A673 (cell line): ENCODE measurements around the gene MSRB1. TPM values are rescaled to one million over a fixed set of nuclear protein-coding genes. Genes with fewer than 3 reads are reported as not detected.
A peak's percentile ranks its signal among the peaks of the same experiment; 100 is the strongest.

Experiments used
- BruUV-seq: library from RNA; stranded (reverse); fragments of 400-500 nt; replicated peaks from 2 replicates; lab custom pipeline; 2021; lab: Mats Ljungman, UMichigan
- CTCF ChIA-PET: fragments of 300-600 bp; sonication (Branson Sonifier 250); formaldehyde crosslinking; loops from one replicate; lab custom pipeline; 2022; ENCODE audit warnings: antibody characterized with exemption; lab: Charles Lee
- POLR2A ChIA-PET: fragments of 300-600 bp; sonication (Branson Sonifier 250); formaldehyde crosslinking; loops from one replicate; lab custom pipeline; 2022; ENCODE audit warnings: antibody characterized with exemption; ENCODE audit not compliant: low non-redundant PET; lab: Charles Lee
- DNase-seq: peaks from one replicate; pipeline ENCODE4 v3.0.0-alpha.2; 2015; ENCODE audit warnings: low spot score
- H3K27ac ChIP-seq: fragments of 200-600 bp; sonication (generic); 2 replicates; pipeline ENCODE4 v1.5.1; 2016; ENCODE audit warnings: mixed run types, low read depth, mild to moderate bottlenecking, mixed read lengths, antibody characterized with exemption, low read length; ENCODE audit not compliant: poor library complexity, severe bottlenecking
- H3K27me3 ChIP-seq: fragments of 200-600 bp; sonication (generic); replicated peaks from 2 replicates; pipeline ENCODE4 v1.6.1; 2017; ENCODE audit warnings: mixed run types, low read depth, mild to moderate bottlenecking, mixed read lengths, antibody characterized with exemption, low read length; ENCODE audit not compliant: insufficient read depth, poor library complexity
- H3K36me3 ChIP-seq: fragments of 200-600 bp; sonication (generic); 2 replicates; pipeline ENCODE4 v1.6.1; 2016; ENCODE audit warnings: mixed run types, mild to moderate bottlenecking, mixed read lengths, antibody characterized with exemption, low read length; ENCODE audit not compliant: insufficient read depth, poor library complexity, severe bottlenecking
- H3K4me1 ChIP-seq: fragments of 200-600 bp; sonication (generic); 2 replicates; pipeline ENCODE4 v1.6.1; 2017; ENCODE audit warnings: mixed run types, mild to moderate bottlenecking, mixed read lengths, antibody characterized with exemption, low read length; ENCODE audit not compliant: insufficient read depth, poor library complexity, severe bottlenecking
- H3K4me3 ChIP-seq: fragments of 200-600 bp; sonication (generic); 2 replicates; pipeline ENCODE4 v1.5.1; 2016; ENCODE audit warnings: low read depth, mixed run types, mild to moderate bottlenecking, mixed read lengths, low read length; ENCODE audit not compliant: poor library complexity, severe bottlenecking
- H3K9me3 ChIP-seq: fragments of 200-600 bp; sonication (generic); 2 replicates; pipeline ENCODE4 v1.6.1; 2016; ENCODE audit warnings: mixed run types, low read depth, mild to moderate bottlenecking, mixed read lengths, antibody characterized with exemption, low read length; ENCODE audit not compliant: poor library complexity, severe bottlenecking
- EZH2 ChIP-seq: fragments of 200-600 bp; sonication (generic); IDR thresholded peaks from 2 replicates; pipeline ENCODE4 v1.6.1; 2017; ENCODE audit warnings: borderline replicate concordance, low read depth, mild to moderate bottlenecking, mixed read lengths, antibody characterized with exemption, low read length; ENCODE audit not compliant: poor library complexity, severe bottlenecking
- intact Hi-C: fragments of 100-400 bp; cut with micrococcal nuclease; formaldehyde crosslinking; loops from one replicate; pipeline ENCODE4 v1.10.0; 2022; ENCODE audit not compliant: unreplicated experiment
- total RNA-seq: library from RNA; stranded (reverse); gene quantifications from 2 replicates; pipeline ENCODE4 v1.2.3, GENCODE V29; 2021
- TF ChIP-seq, protein P1 (sequence below): fragments of 300-800, 200-600 bp; sonication (generic); conservative IDR thresholded peaks from 2 replicates; pipeline ENCODE4 v1.5.1; 2017; ENCODE audit warnings: low read depth, mild to moderate bottlenecking, antibody characterized with exemption, low read length, moderate library complexity, mixed read lengths

The MSRB1 gene
- total RNA-seq, 1 experiment from 2014 or later = 17.7 TPM

DNA sequence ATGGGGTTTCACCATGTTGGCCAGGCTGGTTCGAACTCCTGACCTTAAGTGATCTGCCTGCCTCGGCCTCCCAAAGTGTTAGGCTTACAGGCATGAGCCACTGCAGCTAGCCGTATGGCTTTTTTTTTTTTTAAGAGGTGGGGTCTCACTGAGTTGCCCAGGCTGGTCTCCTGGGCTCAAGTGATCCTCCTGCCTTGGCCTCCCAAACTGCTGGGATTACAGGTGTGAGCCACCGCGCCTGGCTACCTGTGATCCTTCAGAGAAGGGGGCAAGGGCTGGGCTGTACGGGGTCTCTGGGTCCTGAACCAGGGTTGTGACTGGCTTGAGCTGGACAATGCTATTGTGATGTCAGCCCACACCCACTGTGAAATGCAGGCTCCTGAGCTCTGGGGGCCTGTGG lies 23.5 kb upstream of the MSRB1 start, which contains the start of gene RNF151:
RNF151 (plus strand) TSS at position 397 of the 400 bp plus-strand sequence. CDS start 26 bp downstream, outside the sequence.
- CTCF ChIA-PET = interaction anchor here (0.5 kb wide), 1 partner anchor 174 kb away, joined by 3 read pairs; no protein-coding TSS in a partner anchor
- H3K4me1 ChIP-seq = peaks cover 13% of the 10 kb centered on the region
- no peaks in the 10 kb centered on the region for H3K27me3 ChIP-seq
- no peak for TF ChIP-seq EZH2
- TF ChIP-seq, protein P1, sequence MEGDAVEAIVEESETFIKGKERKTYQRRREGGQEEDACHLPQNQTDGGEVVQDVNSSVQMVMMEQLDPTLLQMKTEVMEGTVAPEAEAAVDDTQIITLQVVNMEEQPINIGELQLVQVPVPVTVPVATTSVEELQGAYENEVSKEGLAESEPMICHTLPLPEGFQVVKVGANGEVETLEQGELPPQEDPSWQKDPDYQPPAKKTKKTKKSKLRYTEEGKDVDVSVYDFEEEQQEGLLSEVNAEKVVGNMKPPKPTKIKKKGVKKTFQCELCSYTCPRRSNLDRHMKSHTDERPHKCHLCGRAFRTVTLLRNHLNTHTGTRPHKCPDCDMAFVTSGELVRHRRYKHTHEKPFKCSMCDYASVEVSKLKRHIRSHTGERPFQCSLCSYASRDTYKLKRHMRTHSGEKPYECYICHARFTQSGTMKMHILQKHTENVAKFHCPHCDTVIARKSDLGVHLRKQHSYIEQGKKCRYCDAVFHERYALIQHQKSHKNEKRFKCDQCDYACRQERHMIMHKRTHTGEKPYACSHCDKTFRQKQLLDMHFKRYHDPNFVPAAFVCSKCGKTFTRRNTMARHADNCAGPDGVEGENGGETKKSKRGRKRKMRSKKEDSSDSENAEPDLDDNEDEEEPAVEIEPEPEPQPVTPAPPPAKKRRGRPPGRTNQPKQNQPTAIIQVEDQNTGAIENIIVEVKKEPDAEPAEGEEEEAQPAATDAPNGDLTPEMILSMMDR = no peak
- H3K36me3 ChIP-seq = peaks cover 27% of the 10 kb centered on the region
- no peak for DNase-seq
- POLR2A ChIA-PET = interaction anchor here (0.6 kb wide), 1 partner anchor 1243 kb away, joined by 3 read pairs; no protein-coding TSS in a partner anchor
- BruUV-seq = no TSS peak
- peak within 1 kb of the TSS; percentile 95 for H3K27ac ChIP-seq
- intact Hi-C loops = no loop called here
- peak within 1 kb of the TSS; percentile 88 for H3K4me3 ChIP-seq
- H3K9me3 ChIP-seq = no peaks in the 10 kb centered on the region

DNA sequence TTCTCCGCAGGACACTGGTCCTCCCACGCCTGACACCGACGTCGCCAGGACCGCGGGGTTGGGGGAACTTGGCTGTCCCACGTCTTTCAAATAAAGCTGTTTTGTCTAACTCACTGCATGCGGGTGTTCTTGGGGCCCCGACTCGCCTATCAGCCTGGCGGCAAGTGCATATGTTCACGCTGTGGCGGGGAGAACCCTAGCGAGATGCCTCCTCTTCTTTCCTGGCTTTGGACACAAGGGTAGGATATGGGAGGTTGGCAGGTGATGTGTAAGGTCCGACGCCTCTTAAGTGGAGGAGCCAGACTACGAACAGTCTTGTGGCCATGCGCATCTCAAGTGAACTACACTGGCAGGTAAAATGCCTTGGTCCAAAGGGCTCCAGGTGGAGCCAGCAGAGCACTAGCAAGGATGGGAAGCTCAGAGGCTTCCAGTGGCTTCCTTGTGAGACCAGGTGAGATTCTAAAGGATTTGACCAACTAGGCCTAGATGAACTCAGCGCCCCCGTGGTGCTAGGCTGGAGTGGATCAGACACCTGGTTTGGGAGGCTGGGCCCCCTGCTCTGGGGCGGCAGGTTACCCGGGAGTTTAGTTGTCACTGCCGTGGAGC lies 22.5 kb upstream of the MSRB1 start:
- no peaks in the 10 kb centered on the region for H3K9me3 ChIP-seq
- H3K36me3 ChIP-seq = peaks cover 27% of the 10 kb centered on the region
- ChIA-PET POLR2A (interaction anchor here (0.6 to 1.1 kb wide), 2 partner anchors 13 to 16 kb away, joined by 3 to 4 read pairs; partner anchors contain the start of gene NOXO1), CTCF (interaction anchor here (0.5 kb wide), 1 partner anchor 175 kb away, joined by 3 read pairs; no protein-coding TSS in a partner anchor)
- H3K4me3 ChIP-seq = peak overlapping the region; percentile 88
- TSS peak; percentile 66 for BruUV-seq
- H3K27ac ChIP-seq = peak overlapping the region; percentile 95
- DNase-seq = no peak
- TF ChIP-seq, protein P1 = no peak
- TF ChIP-seq EZH2 = no peak
- H3K4me1 ChIP-seq = peaks cover 16% of the 10 kb centered on the region
- H3K27me3 ChIP-seq = no peaks in the 10 kb centered on the region
- intact Hi-C loops = no loop called here

DNA sequence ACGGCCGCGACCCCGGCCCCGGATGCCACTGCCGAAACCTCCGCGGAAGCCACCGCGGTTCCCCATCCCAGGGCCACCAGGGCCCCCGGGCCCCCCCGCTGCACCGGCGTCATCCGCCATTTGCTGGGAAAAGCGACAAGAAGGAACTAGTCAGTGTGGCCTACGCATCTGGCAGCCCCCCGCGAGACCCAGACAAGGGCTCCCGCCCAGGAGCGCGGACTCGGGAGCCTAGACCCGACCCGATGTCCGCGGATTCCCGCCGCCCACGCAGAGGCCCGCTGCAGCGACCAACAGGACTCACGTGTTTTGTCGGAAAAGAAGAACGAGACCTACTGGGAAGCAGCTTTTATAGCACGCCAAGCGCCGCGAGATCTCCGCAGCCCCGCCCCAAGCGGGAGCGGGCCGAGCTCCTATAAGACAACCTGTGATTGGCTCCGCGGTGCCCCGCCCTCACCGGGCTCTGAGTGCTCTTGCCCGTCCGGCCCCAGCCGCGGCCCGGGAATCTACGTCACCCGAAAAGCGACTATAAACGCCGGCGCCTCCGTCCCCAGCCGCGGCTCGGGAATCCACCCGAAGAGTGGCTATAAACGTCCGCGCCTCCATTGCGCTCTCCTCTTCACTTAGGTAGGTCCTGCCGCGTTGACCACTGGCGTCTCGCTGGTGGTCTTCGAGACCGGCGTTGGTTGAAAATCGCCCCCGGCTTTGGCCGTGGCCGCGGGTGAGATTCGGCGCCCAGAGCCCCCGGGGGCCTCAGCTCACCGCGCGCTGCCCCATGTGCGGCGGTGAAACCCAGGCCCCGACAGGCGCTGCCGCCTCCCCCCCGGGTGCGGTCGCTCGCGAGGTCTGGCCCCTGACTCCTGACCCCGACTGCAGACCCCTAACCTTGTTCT lies 21.8 kb upstream of the MSRB1 start, which contains the start of gene RPS2:
RPS2 (minus strand) TSS at position 321 of the 890 bp plus-strand sequence; CDS start at position 120, 201 bp downstream.
- Histone ChIP-seq H3K4me3 (peak within 1 kb of the TSS; percentile 88), H3K36me3 (peaks cover 27% of the 10 kb centered on the region), H3K4me1 (peaks cover 19% of the 10 kb centered on the region), H3K27me3 (no peaks in the 10 kb centered on the region), H3K27ac (peak within 1 kb of the TSS; percentile 95), H3K9me3 (no peaks in the 10 kb centered on the region)
- ChIA-PET POLR2A (interaction anchor here (0.6 to 1.1 kb wide), 8 partner anchors 14 to 495 kb away, joined by 3 to 17 read pairs (median 4); partner anchors contain the start of genes GFER and NOXO1), CTCF (interaction anchor here (0.7 kb wide), 1 partner anchor 47 kb away, joined by 7 read pairs; no protein-coding TSS in a partner anchor)
- DNase-seq = peak; percentile 99
- intact Hi-C loops = no loop called here
- TF ChIP-seq EZH2 = no peak
- TF ChIP-seq, protein P1 = peak; percentile 3; the same call in 1 of the 2 replicates
- no TSS peak for BruUV-seq
